GM12873 (cell line): ENCODE measurements around the gene TRIM28.

Experiments used
- CTCF ChIP-seq: IDR thresholded peaks from 2 replicates; pipeline ENCODE4 v1.5.1; 2012; ENCODE audit warnings: low read depth, mild to moderate bottlenecking, moderate library complexity, low read length, control low read depth; ENCODE audit not compliant: insufficient read depth; ENCODE audit errors: missing control alignments

Gene TRIM28

GRCh38 chr19:58554494-58555368, 10.9 kb downstream of the TRIM28 start, which contains the start of gene CHMP2A:
Gene CHMP2A (minus strand): TSS chr19:58555105. CDS start chr19:58554212, 893 bp downstream.
- no peak for TF ChIP-seq CTCF

- TF ChIP-seq CTCF = no peak
Observed at GRCh38 chr19:58555369-58555885, 11.6 kb downstream of the TRIM28 start.

- TF ChIP-seq CTCF = no peak
Observed at GRCh38 chr19:58555920-58556621, 12.2 kb downstream of the TRIM28 start.

- no peak for TF ChIP-seq CTCF
Observed at GRCh38 chr19:58556622-58557220, 12.9 kb downstream of the TRIM28 start.

GRCh38 chr19:58557221-58558065, 13.6 kb downstream of the TRIM28 start:
- TF ChIP-seq CTCF = no peak

GRCh38 chr19:58558066-58558622, 14.3 kb downstream of the TRIM28 start, which contains the start of gene UBE2M:
Gene UBE2M (minus strand): TSS chr19:58558611. CDS start chr19:58558381, 230 bp downstream.
- no peak for TF ChIP-seq CTCF
